Adrenal gland (tissue), 5 donors: Measurements from ENCODE around the gene BBS5.

Experiments used
- CTCF ChIP-seq, 6 experiments: fragments of 450-650 bp in 4 of 6; fragments of 200-600 bp in 2 of 6; sonication (generic) in 1 of 6; IDR thresholded peaks; 1 replicate in 5 of 6; 2 replicates in 1 of 6; pipeline versions ENCODE4 v1.5.1 to v1.8.0; 2016 to 2021; ENCODE audit warnings: antibody characterized with exemption in 6 of 6, mild to moderate bottlenecking in 2 of 6, moderate library complexity in 1 of 6
- POLR2A ChIP-seq, 2 donors: fragments of 450-650 bp; IDR thresholded peaks; one replicate each; pipeline ENCODE4 v1.6.1; 2017; ENCODE audit warnings: antibody characterized with exemption in 2 of 2, mild to moderate bottlenecking in 2 of 2, moderate library complexity in 1 of 2
- donor health status: DM: no; HTN: no; CAD: no.

DNA sequence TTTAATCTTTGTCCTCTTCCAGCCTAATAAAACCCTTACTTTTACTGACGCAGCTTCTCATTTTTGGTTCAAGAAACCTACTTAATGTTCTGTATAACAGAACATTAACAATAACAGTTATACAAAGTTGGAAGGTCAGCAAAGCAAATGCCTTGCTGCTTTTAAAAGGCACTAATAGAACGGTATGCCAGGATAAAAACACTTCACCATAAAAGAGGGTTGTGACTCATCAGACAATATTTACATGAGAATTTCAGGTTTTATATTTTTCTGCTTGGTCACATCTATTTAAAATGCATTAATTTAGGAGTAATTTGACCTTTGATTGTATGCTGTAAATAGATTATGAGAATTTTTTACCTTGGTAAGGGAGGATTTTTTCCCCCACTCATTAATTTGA, 33.2 kb downstream of the BBS5 start:
- TF ChIP-seq CTCF (IDR thresholded peaks at IDR 0.05) = no peak
- no peak for TF ChIP-seq POLR2A (IDR thresholded peaks at IDR 0.05)
